Transverse colon (tissue), 4 donors: ENCODE data around the gene ENGASE. TPM values are rescaled to one million over a fixed set of nuclear protein-coding genes. Genes with fewer than 3 reads are reported as not detected.

ENCODE experiments used
- DNase-seq: peaks from one replicate; pipeline ENCODE4 v3.0.0-alpha.2; 2019
- H3K27ac ChIP-seq, 4 donors: fragments of 200-600 bp; sonication (generic); 2 replicates each; pipeline ENCODE4 v1.5.1; 2016 to 2018; ENCODE audit warnings: inconsistent platforms in 4 of 4
- H3K27me3 ChIP-seq: fragments of 200-600 bp; sonication (generic); 2 replicates; pipeline ENCODE4 v1.5.1; 2017; ENCODE audit warnings: inconsistent platforms
- H3K36me3 ChIP-seq, 4 donors: fragments of 200-600 bp; sonication (generic); 2 replicates each; pipeline ENCODE4 v1.5.1; 2017 to 2019; ENCODE audit warnings: inconsistent platforms in 4 of 4
- H3K4me1 ChIP-seq, 4 donors: fragments of 200-600 bp; sonication (generic); 2 replicates each; pipeline ENCODE4 v1.5.1; 2017 to 2020; ENCODE audit warnings: inconsistent platforms in 4 of 4
- H3K4me3 ChIP-seq, 4 donors: fragments of 200-600 bp; sonication (generic); 1 replicate in 1 of 4; 2 replicates in 3 of 4; pipeline versions ENCODE4 v1.5.1 to v1.6.1; 2017 to 2019; ENCODE audit warnings: inconsistent platforms in 4 of 4
- H3K9me3 ChIP-seq, 2 donors: fragments of 200-600 bp; sonication (generic); 2 replicates each; pipeline ENCODE4 v1.5.1; 2017 to 2019; ENCODE audit warnings: inconsistent platforms in 2 of 2
- EP300 ChIP-seq: sonication (generic); formaldehyde crosslinking; IDR thresholded peaks from one replicate; pipeline ENCODE4 v1.6.1; 2017; ENCODE audit warnings: antibody characterized with exemption, low read depth
- POLR2A ChIP-seq: fragments of 450-650 bp; IDR thresholded peaks from one replicate; pipeline ENCODE4 v1.6.1; 2016; ENCODE audit warnings: antibody characterized with exemption, mild to moderate bottlenecking, moderate library complexity
- POLR2AphosphoS5 ChIP-seq, 3 donors: sonication (generic); formaldehyde crosslinking; IDR thresholded peaks; one replicate each; pipeline ENCODE4 v1.6.1; 2016; ENCODE audit warnings: antibody characterized with exemption in 3 of 3
- WGBS, 2 donors: methylation state at CpG; one replicate each; pipeline ENCODE4 v1.1.5; 2018; ENCODE audit warnings: low coverage in 1 of 2; 5-methylcytosine and 5-hydroxymethylcytosine counted together
- in situ Hi-C, 4 donors: fragments of 200-750 bp; cut with MboI; loops; one replicate each; pipeline versions ENCODE4 v1.15.0 to v1.15.1; 2017; ENCODE audit warnings: low sequenced_read_pairs in 3 of 4, low pct_ligation_motif_present in 1 of 4, low pct_unique_long_range_greater_than_20kb in 1 of 4
- intact Hi-C: fragments of 100-400 bp; cut with DNase I; formaldehyde crosslinking; loops from one replicate; pipeline ENCODE4 v1.15.1; 2023; ENCODE audit warnings: low total_unique reads
- total RNA-seq, 4 donors: library from RNA; depleted of rRNA; stranded (reverse); fragments of >200 nt; gene quantifications; one replicate each; pipeline ENCODE4 v1.1.0, GENCODE V29; 2016
- TF ChIP-seq, protein P1 (sequence below), 5 experiments: fragments of 200-600 bp in 3 of 5; fragments of 450-650 bp in 2 of 5; sonication (generic) in 3 of 5; IDR thresholded peaks; 1 replicate in 2 of 5; 2 replicates in 3 of 5; pipeline ENCODE4 v1.5.1; 2016 to 2017; ENCODE audit warnings: antibody characterized with exemption in 5 of 5, inconsistent platforms in 3 of 5, mild to moderate bottlenecking in 2 of 5, moderate library complexity in 1 of 5

The ENGASE gene
- total RNA-seq, 4 donors from 2014 or later = 74.7 to 335 (median 121) TPM

DNA sequence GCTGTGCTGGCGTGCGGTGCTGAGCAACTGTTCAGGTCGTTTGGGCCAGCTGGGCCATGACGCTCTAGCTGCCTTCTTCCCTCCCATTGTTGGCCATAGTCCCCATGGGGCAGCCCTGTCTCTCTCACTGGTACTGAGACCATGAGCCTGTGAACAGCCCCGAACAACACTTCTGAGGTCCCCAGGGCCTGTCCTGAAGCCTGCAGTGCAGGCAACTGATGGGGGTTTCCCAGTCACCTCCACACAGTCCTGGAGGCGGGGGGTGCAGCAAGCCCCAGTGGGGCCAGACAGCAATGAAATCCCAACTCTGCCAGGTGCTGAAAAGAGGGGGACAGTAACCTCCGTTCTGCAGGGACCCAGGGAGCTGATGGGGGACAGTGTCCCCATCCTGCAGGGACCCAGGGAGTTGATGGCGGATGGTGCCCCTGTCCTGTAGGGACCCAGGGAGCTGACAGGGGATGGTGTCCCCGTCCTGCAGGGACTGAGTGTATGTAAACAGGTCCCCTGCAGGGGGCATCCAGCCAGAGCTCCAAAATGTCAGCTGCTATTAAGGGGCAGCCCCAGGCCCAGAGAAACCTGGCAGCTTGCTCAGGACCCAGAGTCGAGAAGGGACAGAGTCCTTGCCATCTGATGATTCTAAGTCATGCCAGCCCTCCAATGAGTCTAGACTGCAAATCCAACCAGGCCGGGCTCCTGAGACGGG is 30.4 kb downstream of the ENGASE start:
- Histone ChIP-seq H3K4me3 (no peak overlapping the region), H3K27ac (no peak overlapping the region), H3K27me3 (peaks cover 46% of the 10 kb centered on the region), H3K36me3 (no peaks in the 10 kb centered on the region), H3K9me3 (no peaks in the 10 kb centered on the region), H3K4me1 (no peaks in the 10 kb centered on the region)
- WGBS, 2 donors = 71% methylated on average over 10 of the region's 12 CpGs; no CpG with 5 or more reads in 1 of the 2 donors
- DNase-seq = no peak
- intact Hi-C loops (no loop called here), in situ Hi-C loops (loop anchor here in 1 of 4 donors (25.0 kb wide), 1 partner anchor 282 kb away; no protein-coding TSS in a partner anchor)
- TF ChIP-seq EP300 = no peak

DNA sequence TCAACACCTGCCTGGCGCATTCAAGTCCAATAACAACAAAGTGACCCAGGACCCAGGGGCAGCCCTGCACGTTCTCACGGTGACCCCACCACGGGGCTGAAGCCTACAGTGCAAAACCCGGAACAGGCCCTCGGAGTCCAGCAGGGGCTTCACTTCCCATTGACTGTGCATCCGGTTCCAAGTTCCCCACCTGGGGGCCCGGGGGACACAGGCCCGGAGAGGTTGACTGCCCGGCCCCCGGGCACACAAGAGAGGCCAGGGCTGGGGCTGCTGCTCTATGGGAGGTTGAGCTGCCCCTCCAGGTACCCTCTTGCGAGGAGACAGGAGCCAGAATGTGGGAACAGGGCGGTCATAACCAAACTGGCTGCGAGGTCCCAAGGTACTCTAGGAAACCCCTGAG is 31.3 kb downstream of the ENGASE start:
- Histone ChIP-seq H3K9me3 (no peaks in the 10 kb centered on the region), H3K4me1 (no peaks in the 10 kb centered on the region), H3K4me3 (no peak overlapping the region), H3K36me3 (no peaks in the 10 kb centered on the region), H3K27me3 (peaks cover 37% of the 10 kb centered on the region), H3K27ac (no peak overlapping the region)
- WGBS, 2 donors = 88% methylated on average over 11 of the region's 14 CpGs; no CpG with 5 or more reads in 1 of the 2 donors
- in situ Hi-C loops = loop anchor here in 1 of 4 donors (25.0 kb wide), 1 partner anchor 281 kb away; no protein-coding TSS in a partner anchor
- TF ChIP-seq POLR2AphosphoS5 (IDR thresholded peaks at IDR 0.05) = no peak
- TF ChIP-seq EP300 = no peak
- TF ChIP-seq, protein P1, sequence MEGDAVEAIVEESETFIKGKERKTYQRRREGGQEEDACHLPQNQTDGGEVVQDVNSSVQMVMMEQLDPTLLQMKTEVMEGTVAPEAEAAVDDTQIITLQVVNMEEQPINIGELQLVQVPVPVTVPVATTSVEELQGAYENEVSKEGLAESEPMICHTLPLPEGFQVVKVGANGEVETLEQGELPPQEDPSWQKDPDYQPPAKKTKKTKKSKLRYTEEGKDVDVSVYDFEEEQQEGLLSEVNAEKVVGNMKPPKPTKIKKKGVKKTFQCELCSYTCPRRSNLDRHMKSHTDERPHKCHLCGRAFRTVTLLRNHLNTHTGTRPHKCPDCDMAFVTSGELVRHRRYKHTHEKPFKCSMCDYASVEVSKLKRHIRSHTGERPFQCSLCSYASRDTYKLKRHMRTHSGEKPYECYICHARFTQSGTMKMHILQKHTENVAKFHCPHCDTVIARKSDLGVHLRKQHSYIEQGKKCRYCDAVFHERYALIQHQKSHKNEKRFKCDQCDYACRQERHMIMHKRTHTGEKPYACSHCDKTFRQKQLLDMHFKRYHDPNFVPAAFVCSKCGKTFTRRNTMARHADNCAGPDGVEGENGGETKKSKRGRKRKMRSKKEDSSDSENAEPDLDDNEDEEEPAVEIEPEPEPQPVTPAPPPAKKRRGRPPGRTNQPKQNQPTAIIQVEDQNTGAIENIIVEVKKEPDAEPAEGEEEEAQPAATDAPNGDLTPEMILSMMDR (IDR thresholded peaks at IDR 0.05) = no peak
- TF ChIP-seq POLR2A = no peak
- no peak for DNase-seq
- intact Hi-C loops = no loop called here

DNA sequence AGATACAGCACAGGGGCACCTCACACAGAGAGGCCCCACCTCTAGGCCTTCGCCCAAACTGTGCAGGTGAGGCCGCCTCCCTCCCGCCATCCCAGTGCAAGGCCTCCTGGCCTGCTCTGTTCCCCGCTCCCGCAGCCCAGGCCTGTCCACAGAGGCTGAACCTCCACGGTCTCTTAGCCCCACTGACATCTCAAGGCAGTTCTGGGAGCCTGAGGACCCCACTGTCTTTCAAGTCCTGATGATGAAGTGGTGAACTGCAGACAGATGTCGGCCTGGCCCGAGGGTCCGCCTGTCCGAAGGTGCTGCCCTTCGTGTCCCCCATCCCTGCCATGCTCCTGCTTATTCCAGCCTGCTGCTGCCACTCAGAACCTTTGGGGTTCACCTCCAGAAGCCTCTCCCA is 32.3 kb downstream of the ENGASE start:
- in situ Hi-C loops (loop anchor here in 1 of 4 donors (25.0 kb wide), 1 partner anchor 280 kb away; no protein-coding TSS in a partner anchor), intact Hi-C loops (no loop called here)
- TF ChIP-seq, protein P1 (IDR thresholded peaks at IDR 0.05) = no peak
- TF ChIP-seq POLR2AphosphoS5 (IDR thresholded peaks at IDR 0.05) (no peak), POLR2A (no peak), EP300 (no peak)
- Histone ChIP-seq H3K27me3 (peaks cover 27% of the 10 kb centered on the region), H3K4me1 (no peaks in the 10 kb centered on the region), H3K27ac (no peak overlapping the region), H3K36me3 (no peaks in the 10 kb centered on the region), H3K4me3 (no peak overlapping the region), H3K9me3 (no peaks in the 10 kb centered on the region)
- no peak for DNase-seq
- WGBS, 2 donors = 91% methylated on average over 11 of the region's 11 CpGs; no CpG with 5 or more reads in 1 of the 2 donors

DNA sequence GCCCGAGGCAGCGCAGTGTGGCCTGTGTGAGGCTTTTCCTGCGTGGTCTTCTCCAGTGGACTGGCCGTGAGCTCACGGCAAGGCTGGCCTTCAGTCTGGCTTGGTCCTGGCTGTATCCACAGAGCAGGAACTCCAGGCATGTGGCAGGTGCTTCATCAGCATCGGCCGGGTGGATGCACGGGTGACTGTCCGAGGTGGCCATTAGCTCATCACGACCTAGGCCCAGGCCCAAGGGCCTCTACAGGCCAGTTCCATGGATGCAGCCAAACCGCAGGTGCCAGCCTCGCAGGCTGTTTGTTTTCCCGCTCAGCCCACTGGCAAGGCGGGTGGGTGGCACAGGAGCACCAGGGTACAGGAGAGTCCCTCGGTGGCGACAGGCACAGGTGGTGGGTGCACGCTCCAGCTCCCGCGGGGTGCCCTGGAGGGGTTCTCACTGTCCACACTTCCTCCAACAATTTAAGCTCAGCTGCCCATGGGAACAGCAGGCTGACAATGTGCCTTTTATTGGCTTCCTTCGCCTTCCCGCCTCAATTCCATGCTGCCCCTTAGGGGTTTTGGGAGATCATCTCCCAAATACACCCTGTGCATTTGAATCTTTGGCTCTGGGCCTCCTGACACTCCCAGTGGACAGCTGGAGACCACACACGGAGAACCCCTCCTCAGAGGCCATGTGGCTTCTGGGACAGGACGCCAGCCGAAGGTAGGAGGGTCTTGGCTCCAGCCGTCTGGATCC is 33.0 kb downstream of the ENGASE start:
- intact Hi-C loops = no loop called here
- WGBS, 2 donors = 86% methylated on average over 20 of the region's 25 CpGs; no CpG with 5 or more reads in 1 of the 2 donors

More for the DNA sequence above, 33.0 kb downstream of the ENGASE start:
- TF ChIP-seq POLR2A (no peak), POLR2AphosphoS5 (IDR thresholded peaks at IDR 0.05) (no peak), EP300 (no peak)
- TF ChIP-seq, protein P1 (IDR thresholded peaks at IDR 0.05) = no peak
- Histone ChIP-seq H3K9me3 (no peaks in the 10 kb centered on the region), H3K27me3 (peaks cover 20% of the 10 kb centered on the region), H3K4me3 (no peak overlapping the region), H3K36me3 (no peaks in the 10 kb centered on the region), H3K4me1 (no peaks in the 10 kb centered on the region), H3K27ac (no peak overlapping the region)
- DNase-seq = no peak
- in situ Hi-C loops = loop anchor here in 1 of 4 donors (25.0 kb wide), 1 partner anchor 280 kb away; no protein-coding TSS in a partner anchor
